Hepatocyte (in vitro differentiated cells): Measurements from ENCODE around the gene AFAP1. TPM values are rescaled to one million over a fixed set of nuclear protein-coding genes. Genes with fewer than 3 reads are reported as not detected.

ENCODE experiments used
- DNase-seq: peaks from one replicate; pipeline ENCODE4 v3.0.0-alpha.2; 2016; ENCODE audit warnings: low spot score
- H2AFZ ChIP-seq: fragments of 200-600 bp; sonication (generic); 2 replicates; pipeline ENCODE4 v1.6.0; 2016; ENCODE audit warnings: antibody characterized with exemption, mild to moderate bottlenecking
- H3K27ac ChIP-seq: fragments of 200-600 bp; sonication (generic); 2 replicates; pipeline ENCODE4 v1.5.1; 2016; ENCODE audit warnings: mild to moderate bottlenecking
- H3K27me3 ChIP-seq: fragments of 200-600 bp; sonication (generic); 2 replicates; pipeline ENCODE4 v1.6.1; 2016
- H3K36me3 ChIP-seq: fragments of 200-600 bp; sonication (generic); replicated peaks from 2 replicates; pipeline ENCODE4 v1.5.1; 2016; ENCODE audit warnings: low read depth; ENCODE audit not compliant: insufficient read depth
- H3K4me1 ChIP-seq: fragments of 200-600 bp; sonication (generic); 2 replicates; pipeline ENCODE4 v1.5.1; 2016; ENCODE audit warnings: mild to moderate bottlenecking, moderate library complexity; ENCODE audit not compliant: insufficient read depth
- H3K4me2 ChIP-seq: fragments of 200-600 bp; sonication (generic); 2 replicates; pipeline ENCODE4 v1.6.0; 2016
- H3K4me3 ChIP-seq: fragments of 200-600 bp; sonication (generic); 2 replicates; pipeline ENCODE4 v1.5.1; 2016; ENCODE audit warnings: mild to moderate bottlenecking
- H3K79me2 ChIP-seq: fragments of 200-600 bp; sonication (generic); 2 replicates; pipeline ENCODE4 v1.6.0; 2017; ENCODE audit warnings: mild to moderate bottlenecking
- H3K9me2 ChIP-seq: fragments of 200-600 bp; sonication (generic); replicated peaks from 2 replicates; pipeline ENCODE4 v1.6.0; 2017; ENCODE audit warnings: mild to moderate bottlenecking; ENCODE audit not compliant: insufficient read depth
- H3K9me3 ChIP-seq: fragments of 200-600 bp; sonication (generic); 2 replicates; pipeline ENCODE4 v1.5.1; 2016; ENCODE audit warnings: low read depth, mild to moderate bottlenecking
- H4K20me1 ChIP-seq: fragments of 200-600 bp; sonication (generic); 2 replicates; pipeline ENCODE4 v1.6.0; 2016; ENCODE audit warnings: mild to moderate bottlenecking; ENCODE audit not compliant: insufficient read depth, poor library complexity, severe bottlenecking
- EZH2 ChIP-seq: fragments of 200-600 bp; sonication (generic); IDR thresholded peaks from 2 replicates; pipeline ENCODE4 v1.6.1; 2016; ENCODE audit warnings: antibody characterized with exemption, mild to moderate bottlenecking, borderline replicate concordance
- EZH2phosphoT487 ChIP-seq: fragments of 200-600 bp; sonication (generic); IDR thresholded peaks from one replicate; pipeline ENCODE4 v1.6.1; 2018; ENCODE audit warnings: antibody characterized with exemption, mild to moderate bottlenecking, low read depth, moderate library complexity; ENCODE audit not compliant: unreplicated experiment, severe bottlenecking
- WGBS: methylation state at CpG from one replicate; pipeline ENCODE4 v1.1.6; 2016; ENCODE audit warnings: low lambda C conversion rate; ENCODE audit errors: missing lambda C conversion rate; 5-methylcytosine and 5-hydroxymethylcytosine counted together
- polyA plus RNA-seq: library from polyadenylated mRNA; unstranded; fragments of >200 nt; fragmentation: Nextera tagmentation; extraction: Ambion mirVana; gene quantifications from 2 replicates; pipeline ENCODE4 v1.2.1, GENCODE V29; 2016
- total RNA-seq: library from RNA; depleted of rRNA; stranded (reverse); fragments of >200 nt; gene quantifications from 2 replicates; pipeline ENCODE4 v1.2.3, GENCODE V29; 2014
- TF ChIP-seq, protein P1 (sequence below): fragments of 200-600 bp; sonication (generic); IDR thresholded peaks from 2 replicates; pipeline ENCODE4 v1.5.1; 2016; ENCODE audit warnings: antibody characterized with exemption, mild to moderate bottlenecking; ENCODE audit not compliant: poor library complexity

The AFAP1 gene
- total and polyA plus RNA-seq, 2 experiments from 2014 or later, result 9.3 to 16.2 TPM

GRCh38 chr4:7711307-7711963 lies 228.2 kb downstream of the AFAP1 start:
- Histone ChIP-seq H3K9me2 (no peaks in the 10 kb centered on the region), H3K36me3 (no peaks in the 10 kb centered on the region), H3K79me2 (no peaks in the 10 kb centered on the region), H2AFZ (no peak overlapping the region), H3K27me3 (no peaks in the 10 kb centered on the region), H3K9me3 (no peaks in the 10 kb centered on the region), H4K20me1 (no peaks in the 10 kb centered on the region), H3K27ac (no peak overlapping the region), H3K4me2 (no peak overlapping the region), H3K4me1 (no peaks in the 10 kb centered on the region), H3K4me3 (no peak overlapping the region)
- TF ChIP-seq, protein P1, sequence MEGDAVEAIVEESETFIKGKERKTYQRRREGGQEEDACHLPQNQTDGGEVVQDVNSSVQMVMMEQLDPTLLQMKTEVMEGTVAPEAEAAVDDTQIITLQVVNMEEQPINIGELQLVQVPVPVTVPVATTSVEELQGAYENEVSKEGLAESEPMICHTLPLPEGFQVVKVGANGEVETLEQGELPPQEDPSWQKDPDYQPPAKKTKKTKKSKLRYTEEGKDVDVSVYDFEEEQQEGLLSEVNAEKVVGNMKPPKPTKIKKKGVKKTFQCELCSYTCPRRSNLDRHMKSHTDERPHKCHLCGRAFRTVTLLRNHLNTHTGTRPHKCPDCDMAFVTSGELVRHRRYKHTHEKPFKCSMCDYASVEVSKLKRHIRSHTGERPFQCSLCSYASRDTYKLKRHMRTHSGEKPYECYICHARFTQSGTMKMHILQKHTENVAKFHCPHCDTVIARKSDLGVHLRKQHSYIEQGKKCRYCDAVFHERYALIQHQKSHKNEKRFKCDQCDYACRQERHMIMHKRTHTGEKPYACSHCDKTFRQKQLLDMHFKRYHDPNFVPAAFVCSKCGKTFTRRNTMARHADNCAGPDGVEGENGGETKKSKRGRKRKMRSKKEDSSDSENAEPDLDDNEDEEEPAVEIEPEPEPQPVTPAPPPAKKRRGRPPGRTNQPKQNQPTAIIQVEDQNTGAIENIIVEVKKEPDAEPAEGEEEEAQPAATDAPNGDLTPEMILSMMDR, result no peak
- TF ChIP-seq EZH2phosphoT487, result no peak
- no peak for TF ChIP-seq EZH2
- DNase-seq, result no peak
- WGBS, result 93% methylated on average over 10 of the region's 10 CpGs

DNA sequence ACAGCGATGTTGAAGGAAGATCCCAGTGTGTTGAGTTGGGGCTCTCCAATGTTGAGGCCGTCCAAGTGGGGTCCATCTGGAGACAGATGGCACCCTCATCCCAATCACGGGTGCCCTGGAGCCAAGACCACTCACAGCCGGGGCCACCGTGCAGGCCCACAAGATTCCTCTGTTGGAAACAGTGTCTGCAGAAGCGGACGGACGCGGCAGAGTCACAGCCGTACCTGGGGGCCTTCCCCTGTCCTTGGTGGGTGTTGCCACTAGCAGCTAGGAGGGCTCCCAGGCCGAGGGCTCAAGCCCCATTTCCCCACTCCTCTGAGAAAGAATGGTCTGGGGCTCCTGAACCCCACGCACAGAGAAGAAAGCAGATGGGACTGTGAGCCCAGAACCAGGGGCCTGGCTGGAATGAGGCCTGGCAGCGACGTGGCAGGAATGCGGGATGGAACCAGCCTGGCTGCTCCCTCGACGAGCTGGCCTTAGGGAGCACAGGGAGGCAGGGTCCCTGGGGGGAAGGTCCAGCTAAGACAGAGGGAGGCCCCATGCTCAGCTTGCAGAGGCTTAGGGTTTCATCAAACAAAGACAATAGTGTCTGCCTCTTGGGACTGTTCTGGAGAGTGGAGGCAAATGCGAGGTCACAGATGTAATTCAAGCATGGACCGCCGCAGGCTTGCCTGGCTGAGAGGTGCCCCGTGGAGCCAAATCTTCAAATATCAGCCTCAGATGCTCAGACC lies 228.9 kb downstream of the AFAP1 start:
- TF ChIP-seq EZH2phosphoT487 (no peak), EZH2 (no peak)
- TF ChIP-seq, protein P1, result no peak
- 90% methylated on average over 21 of the region's 21 CpGs for WGBS
- Histone ChIP-seq H3K4me3 (no peak overlapping the region), H3K27ac (no peak overlapping the region), H3K4me2 (no peak overlapping the region), H3K4me1 (no peaks in the 10 kb centered on the region), H4K20me1 (no peaks in the 10 kb centered on the region), H3K79me2 (no peaks in the 10 kb centered on the region), H3K27me3 (no peaks in the 10 kb centered on the region), H2AFZ (no peak overlapping the region), H3K9me2 (no peaks in the 10 kb centered on the region), H3K9me3 (no peaks in the 10 kb centered on the region), H3K36me3 (no peaks in the 10 kb centered on the region)
- no peak for DNase-seq

DNA sequence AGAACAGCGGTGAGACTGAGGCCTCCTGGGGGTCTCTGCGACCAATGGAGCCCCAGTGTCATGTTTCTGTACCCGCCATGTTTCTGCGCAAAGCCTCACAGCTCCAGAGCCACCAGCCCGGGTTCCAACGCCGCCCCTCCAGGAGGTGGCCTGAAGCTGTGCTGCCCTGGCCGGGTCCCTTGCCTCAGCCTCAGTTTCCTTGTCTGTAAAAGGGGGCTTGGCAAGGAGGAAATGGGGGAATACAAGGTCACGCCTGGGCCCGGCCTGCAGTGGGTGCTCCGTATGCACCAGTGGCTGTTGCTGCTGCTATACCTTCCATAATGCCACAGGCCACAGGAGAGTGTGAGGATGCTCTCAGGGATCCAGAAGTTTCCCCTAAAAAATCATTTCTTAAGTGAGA lies 229.5 kb downstream of the AFAP1 start:
- H3K79me2 ChIP-seq, result no peaks in the 10 kb centered on the region
- H3K9me2 ChIP-seq, result no peaks in the 10 kb centered on the region
- H3K36me3 ChIP-seq, result no peaks in the 10 kb centered on the region
- no peak overlapping the region for H3K27ac ChIP-seq
- TF ChIP-seq EZH2, result no peak
- no peak for TF ChIP-seq EZH2phosphoT487
- TF ChIP-seq, protein P1, result no peak
- H3K4me2 ChIP-seq, result no peak overlapping the region
- 95% methylated on average over 11 of the region's 11 CpGs for WGBS
- DNase-seq, result no peak
- H3K9me3 ChIP-seq, result no peaks in the 10 kb centered on the region
- H2AFZ ChIP-seq, result no peak overlapping the region
- H3K4me3 ChIP-seq, result no peak overlapping the region
- no peaks in the 10 kb centered on the region for H3K27me3 ChIP-seq
- H4K20me1 ChIP-seq, result no peaks in the 10 kb centered on the region
- no peaks in the 10 kb centered on the region for H3K4me1 ChIP-seq
